GM11168 (cell line): ENCODE results near the gene LRRC8E.

Experiments
- in situ Hi-C: fragments of 300-500 bp; cut with MboI; formaldehyde crosslinking; loops from one replicate; pipeline ENCODE4 v1.12.0; 2022; ENCODE audit warnings: low sequenced_read_pairs; ENCODE audit not compliant: unreplicated experiment

The LRRC8E gene

GRCh38 chr19:7944177-7944761 lies 56.0 kb downstream of the LRRC8E start:
- in situ Hi-C loops: no loop called here

- in situ Hi-C loops: no loop called here
Measured at GRCh38 chr19:7947939-7948338, 59.6 kb downstream of the LRRC8E start.
